DOHH2 (cell line): Measurements from ENCODE around the gene HCRTR1.
"Not testable (repeated sequence)": the region's sequence is repeated elsewhere in the genome, so short reads cannot be mapped to it uniquely, and the experiment has no call there.

Experiments
- H3F3A ChIP-seq: fragments of 200-600 bp; sonication (generic), shearing (Covaris generic); 2 replicates; pipeline ENCODE4 v1.6.0; 2016; ENCODE audit warnings: antibody characterized with exemption, mild to moderate bottlenecking; ENCODE audit not compliant: control insufficient read depth, insufficient read depth
- H3K27ac ChIP-seq: fragments of 200-600 bp; sonication (generic); 2 replicates; pipeline ENCODE4 v1.5.1; 2014; ENCODE audit warnings: low read depth, mild to moderate bottlenecking, low read length, moderate library complexity
- H3K27me3 ChIP-seq: fragments of 200-600 bp; sonication (generic); 2 replicates; pipeline ENCODE4 v1.6.1; 2014; ENCODE audit warnings: mild to moderate bottlenecking, low read length, mixed read lengths; ENCODE audit not compliant: control insufficient read depth
- H3K36me3 ChIP-seq: fragments of 200-600 bp; sonication (generic); 2 replicates; pipeline ENCODE4 v1.6.1; 2014; ENCODE audit warnings: mild to moderate bottlenecking, low read length, moderate library complexity, mixed read lengths; ENCODE audit not compliant: control insufficient read depth
- H3K4me1 ChIP-seq: fragments of 200-600 bp; sonication (generic); 2 replicates; pipeline ENCODE4 v1.6.1; 2014; ENCODE audit warnings: mild to moderate bottlenecking, low read length, mixed read lengths; ENCODE audit not compliant: control insufficient read depth
- H3K4me2 ChIP-seq: fragments of 200-600 bp; sonication (generic); 2 replicates; pipeline ENCODE4 v1.6.0; 2014; ENCODE audit warnings: mild to moderate bottlenecking, low read length, moderate library complexity
- H3K4me3 ChIP-seq: fragments of 200-600 bp; sonication (generic); 2 replicates; pipeline ENCODE4 v1.5.1; 2014; ENCODE audit warnings: mild to moderate bottlenecking, low read length, mixed read lengths
- H3K79me2 ChIP-seq: fragments of 200-600 bp; sonication (generic); 2 replicates; pipeline ENCODE4 v1.6.1; 2014; ENCODE audit warnings: mild to moderate bottlenecking, low read length, mixed read lengths; ENCODE audit not compliant: control insufficient read depth
- H3K9me2 ChIP-seq: fragments of 200-600 bp; sonication (generic); replicated peaks from 2 replicates; pipeline ENCODE4 v1.6.1; 2014; ENCODE audit warnings: mild to moderate bottlenecking, low read length, mixed read lengths; ENCODE audit not compliant: control insufficient read depth
- H3K9me3 ChIP-seq: fragments of 200-600 bp; sonication (generic); 2 replicates; pipeline ENCODE4 v1.6.1; 2014; ENCODE audit warnings: antibody characterized with exemption, low read length, mixed read lengths; ENCODE audit not compliant: control insufficient read depth, insufficient read depth
- H4K20me1 ChIP-seq: fragments of 200-600 bp; sonication (generic); 2 replicates; pipeline ENCODE4 v1.6.0; 2014; ENCODE audit warnings: low read depth, mild to moderate bottlenecking, antibody characterized with exemption, low read length, moderate library complexity; ENCODE audit not compliant: control insufficient read depth, insufficient read depth
- CTCF ChIP-seq: fragments of 200-600 bp; sonication (generic); IDR thresholded peaks from one replicate; pipeline ENCODE4 v1.5.1; 2014; ENCODE audit warnings: antibody characterized with exemption, mild to moderate bottlenecking, low read depth, low read length; ENCODE audit not compliant: poor library complexity, severe bottlenecking
- EZH2phosphoT487 ChIP-seq: fragments of 200-600 bp; sonication (generic); IDR thresholded peaks from 2 replicates; pipeline ENCODE4 v1.6.1; 2017; ENCODE audit warnings: borderline replicate concordance, mild to moderate bottlenecking, antibody characterized with exemption, low read length, moderate library complexity, mixed read lengths

The HCRTR1 gene

GRCh38 chr1:31585736-31586365, 31.6 kb upstream of the HCRTR1 start:
- H3K4me1 ChIP-seq: no peaks in the 10 kb centered on the region
- H3F3A ChIP-seq: no peaks in the 10 kb centered on the region
- no peak for TF ChIP-seq EZH2phosphoT487
- no peak for TF ChIP-seq CTCF

GRCh38 chr1:31586376-31587327, 30.8 kb upstream of the HCRTR1 start:
- Histone ChIP-seq H3K79me2 (no peaks in the 10 kb centered on the region), H3F3A (no peaks in the 10 kb centered on the region), H3K27ac (no peak overlapping the region), H3K27me3 (peaks cover 3% of the 10 kb centered on the region; the same call in 1 of the 2 replicates), H4K20me1 (no peaks in the 10 kb centered on the region), H3K4me2 (no peak overlapping the region), H3K4me3 (no peak overlapping the region), H3K9me3 (no peaks in the 10 kb centered on the region), H3K9me2 (no peaks in the 10 kb centered on the region), H3K4me1 (no peaks in the 10 kb centered on the region), H3K36me3 (no peaks in the 10 kb centered on the region)
- TF ChIP-seq CTCF: no peak
- no peak for TF ChIP-seq EZH2phosphoT487

More at GRCh38 chr1:31585736-31586365, 31.6 kb upstream of the HCRTR1 start:
- no peaks in the 10 kb centered on the region for H3K9me2 ChIP-seq
- H3K27ac ChIP-seq: no peak overlapping the region
- peaks cover 3% of the 10 kb centered on the region; the same call in 1 of the 2 replicates for H3K27me3 ChIP-seq
- H3K36me3 ChIP-seq: no peaks in the 10 kb centered on the region
- H3K9me3 ChIP-seq: no peaks in the 10 kb centered on the region
- no peaks in the 10 kb centered on the region for H3K79me2 ChIP-seq
- H4K20me1 ChIP-seq: no peaks in the 10 kb centered on the region
- no peak overlapping the region for H3K4me3 ChIP-seq
- H3K4me2 ChIP-seq: no peak overlapping the region

- not testable (repeated sequence) for H3F3A ChIP-seq, H3K9me2 ChIP-seq, H3K27me3 ChIP-seq, H3K27ac ChIP-seq, H4K20me1 ChIP-seq, H3K9me3 ChIP-seq, H3K4me3 ChIP-seq, H3K79me2 ChIP-seq, H3K36me3 ChIP-seq, H3K4me2 ChIP-seq, H3K4me1 ChIP-seq
These were observed 30.2 kb upstream of the HCRTR1 start for GRCh38 chr1:31587328-31587699.
